MM.1S (cell line): ENCODE results near the gene DENND1A.

ENCODE experiments used
- EZH2 ChIP-seq: fragments of 300-600 bp; sonication (generic); optimal IDR thresholded peaks from 2 replicates; pipeline ENCODE3; 2017; ENCODE audit warnings: low read depth, mild to moderate bottlenecking, antibody characterized with exemption, low read length, mixed read lengths
- TF ChIP-seq, protein P1 (sequence below): fragments of 300-600 bp; sonication (generic); IDR thresholded peaks from 2 replicates; pipeline ENCODE4 v1.5.1; 2016; ENCODE audit warnings: antibody characterized with exemption, low read length, mixed read lengths

DNA sequence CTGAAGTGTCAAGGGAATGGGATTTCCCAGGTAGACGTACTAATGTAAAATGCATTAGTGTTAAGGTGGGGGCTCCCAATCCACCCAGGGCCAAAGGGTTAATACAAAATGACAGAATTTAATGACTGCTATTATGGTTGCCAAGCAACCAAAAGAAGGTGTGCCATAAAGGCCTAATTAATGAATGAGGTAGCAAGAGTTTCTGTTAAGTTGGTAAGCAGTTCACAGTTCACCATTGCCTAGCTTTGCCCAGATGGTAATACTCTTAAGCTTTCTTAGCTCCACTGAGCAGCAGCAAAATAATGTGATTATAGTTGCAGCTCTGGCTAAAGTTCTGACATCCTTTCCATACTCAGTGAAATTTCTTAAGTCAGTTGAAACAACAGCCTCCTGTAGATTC lies 211.7 kb downstream of the DENND1A start:
- TF ChIP-seq, protein P1, sequence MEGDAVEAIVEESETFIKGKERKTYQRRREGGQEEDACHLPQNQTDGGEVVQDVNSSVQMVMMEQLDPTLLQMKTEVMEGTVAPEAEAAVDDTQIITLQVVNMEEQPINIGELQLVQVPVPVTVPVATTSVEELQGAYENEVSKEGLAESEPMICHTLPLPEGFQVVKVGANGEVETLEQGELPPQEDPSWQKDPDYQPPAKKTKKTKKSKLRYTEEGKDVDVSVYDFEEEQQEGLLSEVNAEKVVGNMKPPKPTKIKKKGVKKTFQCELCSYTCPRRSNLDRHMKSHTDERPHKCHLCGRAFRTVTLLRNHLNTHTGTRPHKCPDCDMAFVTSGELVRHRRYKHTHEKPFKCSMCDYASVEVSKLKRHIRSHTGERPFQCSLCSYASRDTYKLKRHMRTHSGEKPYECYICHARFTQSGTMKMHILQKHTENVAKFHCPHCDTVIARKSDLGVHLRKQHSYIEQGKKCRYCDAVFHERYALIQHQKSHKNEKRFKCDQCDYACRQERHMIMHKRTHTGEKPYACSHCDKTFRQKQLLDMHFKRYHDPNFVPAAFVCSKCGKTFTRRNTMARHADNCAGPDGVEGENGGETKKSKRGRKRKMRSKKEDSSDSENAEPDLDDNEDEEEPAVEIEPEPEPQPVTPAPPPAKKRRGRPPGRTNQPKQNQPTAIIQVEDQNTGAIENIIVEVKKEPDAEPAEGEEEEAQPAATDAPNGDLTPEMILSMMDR = no peak
- TF ChIP-seq EZH2 = no peak
